SH-SY5Y (cell line): ENCODE results near the gene SPDL1.

Experiments used
- GATA2 ChIP-seq: IDR thresholded peaks from 2 replicates; pipeline ENCODE4 v1.6.1; 2011; ENCODE audit warnings: mild to moderate bottlenecking, low read depth, low read length
- GATA3 ChIP-seq: IDR thresholded peaks from 2 replicates; pipeline ENCODE4 v1.6.1; 2011; ENCODE audit warnings: low read depth, mild to moderate bottlenecking, low read length, moderate library complexity

GRCh38 chr5:169647566-169647965 is 64.0 kb downstream of the SPDL1 start:
- TF ChIP-seq GATA3 (no peak), GATA2 (no peak)
